ENCODE results near the gene SLC2A14.

- no peak for TF ChIP-seq EZH2 (IDR thresholded peaks at IDR 0.05; ENCODE audit: borderline replicate concordance, low read length)
- TF ChIP-seq, protein P1, sequence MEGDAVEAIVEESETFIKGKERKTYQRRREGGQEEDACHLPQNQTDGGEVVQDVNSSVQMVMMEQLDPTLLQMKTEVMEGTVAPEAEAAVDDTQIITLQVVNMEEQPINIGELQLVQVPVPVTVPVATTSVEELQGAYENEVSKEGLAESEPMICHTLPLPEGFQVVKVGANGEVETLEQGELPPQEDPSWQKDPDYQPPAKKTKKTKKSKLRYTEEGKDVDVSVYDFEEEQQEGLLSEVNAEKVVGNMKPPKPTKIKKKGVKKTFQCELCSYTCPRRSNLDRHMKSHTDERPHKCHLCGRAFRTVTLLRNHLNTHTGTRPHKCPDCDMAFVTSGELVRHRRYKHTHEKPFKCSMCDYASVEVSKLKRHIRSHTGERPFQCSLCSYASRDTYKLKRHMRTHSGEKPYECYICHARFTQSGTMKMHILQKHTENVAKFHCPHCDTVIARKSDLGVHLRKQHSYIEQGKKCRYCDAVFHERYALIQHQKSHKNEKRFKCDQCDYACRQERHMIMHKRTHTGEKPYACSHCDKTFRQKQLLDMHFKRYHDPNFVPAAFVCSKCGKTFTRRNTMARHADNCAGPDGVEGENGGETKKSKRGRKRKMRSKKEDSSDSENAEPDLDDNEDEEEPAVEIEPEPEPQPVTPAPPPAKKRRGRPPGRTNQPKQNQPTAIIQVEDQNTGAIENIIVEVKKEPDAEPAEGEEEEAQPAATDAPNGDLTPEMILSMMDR (IDR thresholded peaks at IDR 0.05; ENCODE audit: low read length): no peak
These were observed 35.3 kb downstream of the SLC2A14 start for GRCh38 chr12:7837366-7837765.

Data from OCI-LY1 (cell line).